Stimulated activated CD8-positive, alpha-beta memory T cell treated with anti-CD3 and anti-CD28 coated beads, Interleukin-15, amount 100 ng/mL, for 24 hours (primary cell): ENCODE measurements around the gene ART4.

Source experiments
- DNase-seq: peaks from one replicate; pipeline ENCODE4 v3.0.0-alpha.2; 2020; ENCODE audit warnings: low read depth

The ART4 gene

GRCh38 chr12:14843425-14843887, at the start of gene ART4:
Gene ART4 (minus strand): TSS chr12:14843526. CDS start chr12:14843113, 413 bp downstream.
- DNase-seq, result no peak

GRCh38 chr12:14892726-14893505, 49.6 kb upstream of the ART4 start:
- no peak for DNase-seq

GRCh38 chr12:14890701-14891100, 47.4 kb upstream of the ART4 start:
- DNase-seq, result no peak

- DNase-seq, result no peak
These were observed 42.9 kb upstream of the ART4 start for GRCh38 chr12:14886271-14886670.

GRCh38 chr12:14885718-14886221, 42.4 kb upstream of the ART4 start, which contains the start of gene MGP:
Gene MGP (minus strand): TSS chr12:14885854. CDS start chr12:14885791, 63 bp downstream.
- no peak for DNase-seq

GRCh38 chr12:14884458-14884878, 41.1 kb upstream of the ART4 start:
- DNase-seq, result peak; percentile 41

- DNase-seq, result no peak
These were observed 40.4 kb upstream of the ART4 start for GRCh38 chr12:14883686-14884085.

GRCh38 chr12:14880890-14881453, 37.6 kb upstream of the ART4 start:
- DNase-seq, result no peak

GRCh38 chr12:14879222-14879933, 36.1 kb upstream of the ART4 start:
- no peak for DNase-seq

GRCh38 chr12:14878488-14878887, 35.2 kb upstream of the ART4 start:
- no peak for DNase-seq

GRCh38 chr12:14876833-14877232, 33.5 kb upstream of the ART4 start:
- no peak for DNase-seq

- no peak for DNase-seq
These were observed 31.6 kb upstream of the ART4 start for GRCh38 chr12:14874882-14875281.

- DNase-seq, result no peak
These were observed 30.3 kb upstream of the ART4 start for GRCh38 chr12:14873440-14874185.

- DNase-seq, result no peak
These were observed 28.6 kb upstream of the ART4 start for GRCh38 chr12:14871886-14872285.

- DNase-seq, result no peak
These were observed 27.9 kb upstream of the ART4 start for GRCh38 chr12:14871247-14871646.

- DNase-seq, result no peak
These were observed 25.7 kb upstream of the ART4 start for GRCh38 chr12:14868916-14869506.

- DNase-seq, result no peak
These were observed 17.2 kb upstream of the ART4 start for GRCh38 chr12:14860490-14860889.

GRCh38 chr12:14858513-14858912, 15.2 kb upstream of the ART4 start:
- DNase-seq, result no peak

GRCh38 chr12:14854586-14855183, 11.4 kb upstream of the ART4 start:
- no peak for DNase-seq

GRCh38 chr12:14853961-14854360, 10.6 kb upstream of the ART4 start:
- no peak for DNase-seq

GRCh38 chr12:14852880-14853279, 9.6 kb upstream of the ART4 start:
- DNase-seq, result no peak
